Fibroblast of the conjunctiva (primary cell): Measurements from ENCODE around the gene SLIT3.

Experiments used
- DNase-seq: peaks from one replicate; pipeline ENCODE4 v3.0.0-alpha.2; 2010; ENCODE audit warnings: low read depth

The SLIT3 gene

DNA sequence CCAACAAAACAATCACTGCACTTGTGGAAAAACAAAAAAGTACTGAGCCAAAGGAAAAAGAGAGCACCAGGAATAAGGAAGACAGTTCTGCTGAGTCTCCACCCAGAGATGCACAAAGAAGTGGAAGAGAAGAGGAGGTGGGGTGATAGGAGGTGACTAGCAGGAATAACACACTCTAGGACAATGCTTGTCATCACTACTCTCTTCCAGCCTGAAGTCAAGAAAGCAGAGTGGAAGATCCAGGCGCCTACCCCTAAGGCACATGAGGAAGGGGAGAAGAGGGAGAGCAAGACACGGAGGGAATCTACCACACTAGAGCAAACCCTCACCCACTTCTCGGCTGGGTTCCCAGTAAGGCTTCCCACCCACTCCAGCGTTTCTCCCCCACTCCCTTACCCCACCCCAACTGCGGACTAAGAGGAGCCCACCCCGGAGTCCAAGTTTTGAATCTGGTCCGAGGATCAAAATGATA is 1.7 kb downstream of the SLIT3 start:
- DNase-seq: no peak

DNA sequence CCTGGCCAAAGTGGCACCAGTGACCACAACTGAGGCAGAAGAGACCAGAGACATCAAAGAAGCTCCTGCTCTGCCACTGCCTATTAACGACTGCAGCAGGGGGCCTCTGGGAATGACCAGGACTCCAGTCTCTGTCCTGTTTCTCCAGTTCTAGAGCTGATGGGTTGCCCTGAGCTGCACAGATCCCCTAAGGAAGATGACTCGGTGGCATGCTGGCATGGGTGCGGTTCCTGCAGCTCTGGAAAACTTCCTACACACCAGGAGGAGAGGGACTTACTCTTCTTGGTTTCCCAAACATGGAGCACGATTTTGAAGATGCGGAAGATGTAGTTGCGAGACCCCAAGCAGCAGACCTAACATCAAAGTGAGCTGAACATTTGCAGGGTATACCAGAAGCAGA is 2.7 kb downstream of the SLIT3 start:
- DNase-seq: no peak

DNA sequence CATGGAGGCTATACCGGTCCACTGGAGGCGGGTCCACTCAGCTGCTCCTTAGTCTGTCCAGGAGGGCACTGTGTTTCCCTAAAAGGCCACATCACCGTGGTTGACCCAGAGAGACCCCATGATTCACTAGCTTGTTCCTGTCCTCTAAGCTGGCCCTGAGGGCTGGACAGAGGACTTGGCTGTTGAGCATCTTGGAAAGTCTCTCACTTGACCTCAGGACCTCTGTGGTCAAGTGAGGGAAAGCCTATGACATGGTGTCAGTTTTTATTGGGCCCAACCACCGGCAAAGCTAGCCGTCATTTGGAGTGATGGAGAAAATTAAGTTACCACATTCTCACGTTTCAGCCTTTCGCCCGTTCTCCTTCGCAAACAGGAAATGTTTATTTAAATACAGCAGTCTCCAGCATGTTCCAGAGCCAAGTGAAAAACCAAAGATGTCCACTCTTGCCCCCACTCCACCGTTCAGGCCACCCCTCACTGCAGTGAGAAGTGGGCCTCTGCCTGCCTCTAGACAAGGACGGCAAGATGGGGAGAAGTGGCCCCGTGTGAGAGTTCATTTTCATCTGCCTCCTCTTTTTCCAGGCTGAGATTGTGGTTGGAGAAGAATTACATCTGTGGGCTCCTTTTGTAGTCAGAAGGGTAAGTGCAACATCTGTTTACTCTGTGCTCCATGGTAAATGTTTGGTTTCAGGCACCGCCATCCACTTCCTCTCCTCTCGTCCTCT is 4.4 kb downstream of the SLIT3 start:
- DNase-seq: peak; percentile 66

DNA sequence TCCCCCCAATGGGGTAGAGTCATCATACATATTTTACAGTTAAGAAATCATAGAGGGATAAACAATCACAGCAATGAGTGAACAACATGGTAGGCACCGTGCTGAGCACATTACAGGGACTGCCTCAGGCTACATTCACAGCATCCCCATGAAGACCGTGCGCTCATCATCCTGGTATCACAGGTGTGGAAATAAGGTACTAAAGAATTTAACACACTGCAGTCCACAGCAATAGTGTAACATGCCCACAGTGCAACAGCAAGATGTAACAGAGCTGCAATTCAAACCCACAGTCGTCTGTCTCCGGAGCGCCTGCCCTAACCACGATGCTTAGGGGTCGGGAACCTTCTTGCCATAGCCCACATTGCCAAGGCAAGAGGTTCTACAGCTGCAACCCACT is 5.6 kb downstream of the SLIT3 start:
- no peak for DNase-seq

DNA sequence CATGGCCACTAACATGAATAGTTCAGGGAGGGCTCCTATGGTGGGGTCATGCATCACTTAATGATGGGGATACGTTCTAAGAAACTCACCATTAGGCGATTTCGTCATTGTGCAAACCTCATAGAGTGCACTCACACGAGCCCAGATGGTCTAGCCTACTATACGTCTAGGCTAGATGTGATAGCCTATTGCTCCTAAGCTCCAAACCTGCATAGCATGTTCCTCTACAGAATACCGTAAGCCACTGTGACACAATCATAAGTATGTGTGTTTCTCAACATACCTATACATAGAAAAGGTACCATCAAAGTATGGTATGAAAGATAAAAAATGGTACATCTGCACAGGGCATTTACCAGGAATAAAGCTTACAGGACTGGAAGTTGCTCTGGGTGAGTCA is 6.3 kb downstream of the SLIT3 start:
- DNase-seq: no peak

DNA sequence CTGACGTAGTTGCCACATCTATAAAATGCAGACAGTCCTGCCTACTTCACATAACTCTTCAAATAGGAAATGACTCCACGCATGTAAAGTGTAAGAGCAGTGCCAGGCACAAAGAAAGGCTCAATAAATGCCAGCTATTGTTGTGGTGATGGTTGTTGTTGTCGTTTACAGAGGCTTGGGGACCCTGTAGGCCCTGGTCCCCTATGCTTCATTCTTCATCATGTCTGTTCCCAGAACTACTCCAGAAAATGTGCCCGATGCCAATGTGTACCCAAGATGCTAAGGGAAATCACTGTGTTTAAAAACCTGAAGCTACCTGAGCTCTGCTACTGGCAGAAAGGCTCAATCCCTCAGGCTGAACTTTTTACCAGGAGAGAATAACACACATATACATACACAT is 9.1 kb downstream of the SLIT3 start:
- DNase-seq: no peak

DNA sequence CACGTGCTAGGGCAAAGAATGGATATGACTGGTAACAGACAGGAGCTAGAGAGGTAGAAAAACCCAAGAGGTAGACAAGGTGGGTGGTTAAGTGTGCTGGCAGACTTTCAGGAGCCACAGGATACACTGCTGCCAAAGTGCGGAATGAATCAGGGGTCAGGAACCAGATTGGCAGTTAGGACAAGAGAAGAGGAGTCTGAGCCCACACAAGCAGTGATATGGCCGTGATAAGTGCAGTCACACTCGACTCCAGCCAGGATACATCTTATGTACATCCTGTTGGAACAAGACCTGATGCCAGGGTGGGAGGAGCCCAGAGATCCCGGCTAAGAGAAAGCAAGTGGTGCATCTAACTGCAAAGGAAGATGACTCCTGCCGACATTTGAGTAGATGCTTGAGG is 10.0 kb downstream of the SLIT3 start:
- no peak for DNase-seq

DNA sequence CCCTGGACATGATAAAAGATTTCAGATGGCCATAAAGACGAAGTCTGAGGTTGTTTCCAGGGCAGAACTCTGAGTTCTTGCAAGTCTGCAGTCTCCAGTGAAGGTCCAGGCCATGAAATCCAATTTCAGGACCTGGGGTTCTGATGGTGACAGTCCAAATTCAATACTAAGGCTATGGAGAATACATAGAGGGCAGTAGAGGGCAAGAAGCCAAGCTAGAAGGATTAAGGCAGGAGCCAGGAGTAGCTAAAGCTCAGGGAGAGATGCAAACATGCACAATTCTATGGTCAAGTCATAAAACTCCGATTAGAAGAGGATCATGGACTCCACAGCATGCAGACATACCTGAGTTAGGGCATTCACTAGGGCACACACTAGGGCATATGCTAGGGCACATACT is 11.4 kb downstream of the SLIT3 start:
- DNase-seq: no peak

DNA sequence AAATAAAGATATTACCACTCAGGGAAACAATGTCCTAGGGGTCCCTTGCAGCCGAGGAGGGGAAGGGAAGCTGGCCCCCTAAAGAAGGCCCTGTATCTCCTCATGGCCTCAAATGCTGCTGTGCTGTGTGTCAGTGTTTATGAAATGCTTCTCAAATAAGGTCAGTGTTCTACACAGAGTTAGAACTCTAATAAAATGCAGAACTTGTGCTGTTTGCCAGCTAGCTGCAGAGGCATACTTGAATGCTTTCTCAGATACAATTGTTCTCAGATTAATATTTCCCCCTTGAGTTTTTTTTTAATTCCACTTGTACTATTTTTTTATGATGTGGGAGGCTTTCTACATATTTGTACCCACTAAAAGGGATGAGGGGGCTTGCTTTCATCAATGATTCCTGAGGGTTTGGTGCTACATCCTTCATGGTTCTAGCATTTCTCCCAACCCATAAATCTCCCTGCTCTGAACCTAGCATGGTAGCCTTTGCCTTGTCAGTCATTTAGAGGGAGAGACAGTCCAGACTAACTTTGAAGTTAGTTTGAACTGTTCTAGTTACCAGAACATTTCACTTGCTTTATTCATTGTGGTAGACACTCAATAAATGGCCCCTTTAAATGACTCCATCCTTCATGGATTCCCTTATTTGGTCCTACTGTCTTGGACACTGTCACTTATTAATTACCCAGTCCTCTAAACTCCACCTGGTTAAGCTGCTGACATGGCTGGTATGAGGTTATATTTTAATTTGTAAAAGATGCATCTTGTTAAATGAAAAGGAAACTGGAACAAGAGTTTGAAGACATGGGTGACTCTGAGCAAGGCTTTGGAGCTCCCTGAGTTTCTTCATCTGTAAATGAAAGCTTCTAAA is 12.6 kb downstream of the SLIT3 start:
- DNase-seq: no peak

DNA sequence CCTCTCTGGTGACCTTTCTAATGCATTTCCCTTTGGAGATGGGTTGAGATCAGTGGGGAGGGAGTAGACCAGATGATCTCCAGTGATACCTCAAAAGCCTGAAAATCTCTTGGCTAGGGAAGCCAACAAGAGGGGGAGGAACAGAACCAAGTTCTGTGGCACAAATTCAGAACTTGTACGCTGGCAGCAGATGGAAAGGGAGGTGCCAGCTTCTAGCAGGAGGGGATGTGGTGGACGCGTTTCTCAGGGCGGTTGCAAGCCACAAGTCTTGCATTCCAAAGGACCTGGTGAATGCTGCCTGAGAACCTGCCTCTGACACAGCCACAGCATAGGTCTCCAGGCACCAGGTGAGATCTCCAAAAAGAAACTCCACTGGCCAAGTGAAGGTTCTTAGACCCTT is 13.4 kb downstream of the SLIT3 start:
- DNase-seq: no peak

DNA sequence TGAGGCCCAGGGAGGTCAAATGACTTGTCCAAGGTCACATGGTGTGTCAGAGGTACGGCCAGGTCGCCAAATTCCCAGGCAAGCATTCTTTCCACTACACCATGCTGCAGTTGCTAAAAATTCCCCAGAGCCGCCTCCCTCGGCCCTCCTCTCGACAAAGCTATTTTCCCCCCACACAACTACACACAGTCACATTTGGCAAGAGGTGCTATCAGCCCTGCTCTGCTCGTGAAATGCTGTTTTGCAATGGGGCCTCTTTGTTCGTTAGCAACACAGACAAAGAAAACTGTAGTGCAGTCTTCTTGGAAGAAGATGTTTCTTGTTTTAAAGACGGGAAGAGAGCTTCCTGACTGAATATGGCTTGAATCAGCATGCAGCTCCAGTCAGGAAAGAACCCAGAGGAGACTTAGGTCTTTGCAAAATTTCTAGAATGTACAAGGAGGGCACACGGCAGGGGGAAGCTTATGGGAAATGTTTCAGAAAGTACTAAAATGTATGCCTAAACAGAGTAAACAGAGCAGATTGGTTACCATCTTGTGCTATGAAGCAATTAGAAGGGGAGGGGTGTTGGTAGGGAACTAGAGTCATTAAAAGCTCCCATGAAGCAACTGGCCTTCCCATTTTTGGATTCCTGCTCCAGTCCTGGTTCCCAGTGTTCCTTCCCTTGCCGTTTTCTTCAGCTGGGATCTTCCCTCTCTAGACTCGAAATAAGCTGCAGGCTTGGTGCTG is 14.2 kb downstream of the SLIT3 start:
- no peak for DNase-seq

DNA sequence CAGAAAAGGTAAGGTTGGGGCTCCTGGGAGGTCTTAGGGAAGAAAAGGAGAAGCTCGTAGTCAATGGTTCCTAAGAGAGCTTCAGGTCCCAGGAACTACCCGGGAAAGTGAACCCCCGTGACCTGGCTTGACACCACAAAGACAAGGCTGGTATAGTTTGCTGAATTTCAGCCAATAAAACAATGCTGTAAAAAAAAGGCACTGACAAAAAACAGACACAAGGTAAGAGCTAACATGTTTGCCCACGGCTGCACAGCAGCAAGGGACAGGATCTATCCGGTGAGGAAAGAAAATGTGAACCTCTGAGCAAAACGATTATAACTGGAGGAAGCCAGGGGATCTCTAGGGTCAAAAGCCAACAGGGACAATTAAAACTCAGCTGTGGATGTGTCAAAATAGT is 17.1 kb downstream of the SLIT3 start:
- no peak for DNase-seq

DNA sequence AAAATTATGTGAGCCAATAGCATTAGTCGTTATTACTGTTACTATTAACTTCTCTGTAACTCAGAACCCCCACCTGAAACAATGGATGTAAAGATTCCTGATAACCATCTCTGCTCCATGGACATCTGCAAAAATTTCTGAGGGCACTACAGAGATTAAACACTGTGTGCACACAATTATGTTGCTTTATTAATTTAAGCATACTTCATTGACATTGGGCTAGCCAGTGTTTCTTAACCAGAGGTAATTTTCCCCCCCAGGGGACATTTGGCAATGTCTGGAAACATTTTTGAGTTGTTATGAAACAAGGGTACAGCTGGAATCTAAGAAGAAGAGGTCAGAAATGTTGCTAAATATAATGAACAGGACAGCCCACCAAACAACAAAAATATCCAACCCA is 19.3 kb downstream of the SLIT3 start:
- DNase-seq: no peak

DNA sequence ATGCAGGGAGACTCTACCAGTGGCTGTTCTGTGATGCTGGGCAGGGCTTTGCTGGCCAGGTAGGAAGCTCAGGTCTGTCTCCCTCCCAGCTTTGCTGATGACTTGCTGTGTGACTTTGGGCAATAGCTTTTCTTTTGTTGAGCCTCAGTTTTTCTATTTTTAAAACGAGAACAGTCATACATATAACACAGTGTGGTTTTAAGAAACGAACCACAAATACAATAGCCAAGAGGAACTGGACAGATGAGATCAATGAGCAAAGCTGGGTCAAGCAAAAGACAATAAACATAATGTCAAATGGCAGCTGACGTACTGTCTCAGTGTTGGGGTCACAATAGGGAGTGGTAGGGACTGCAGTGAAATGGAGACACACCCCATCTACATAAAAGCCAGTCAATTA is 20.2 kb downstream of the SLIT3 start:
- no peak for DNase-seq

DNA sequence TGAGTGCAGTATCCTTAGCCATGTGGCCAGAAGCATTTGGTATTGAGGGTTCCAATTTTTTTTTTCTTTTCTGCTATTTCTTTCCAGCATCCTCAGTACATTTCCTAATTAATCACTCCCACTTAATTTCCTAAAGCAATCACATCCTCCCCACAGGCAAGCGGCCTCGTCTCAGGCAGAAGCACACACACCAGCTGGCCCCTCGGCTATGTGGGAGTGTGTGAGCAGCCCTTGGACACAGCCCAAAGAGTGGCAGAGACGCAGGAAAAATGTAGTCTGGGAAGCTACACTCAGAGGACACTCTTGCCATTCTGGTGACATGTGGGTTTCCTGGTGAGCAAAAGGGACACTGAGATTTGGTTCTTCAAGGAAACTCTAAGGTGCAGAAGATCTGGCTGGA is 20.7 kb downstream of the SLIT3 start:
- no peak for DNase-seq

DNA sequence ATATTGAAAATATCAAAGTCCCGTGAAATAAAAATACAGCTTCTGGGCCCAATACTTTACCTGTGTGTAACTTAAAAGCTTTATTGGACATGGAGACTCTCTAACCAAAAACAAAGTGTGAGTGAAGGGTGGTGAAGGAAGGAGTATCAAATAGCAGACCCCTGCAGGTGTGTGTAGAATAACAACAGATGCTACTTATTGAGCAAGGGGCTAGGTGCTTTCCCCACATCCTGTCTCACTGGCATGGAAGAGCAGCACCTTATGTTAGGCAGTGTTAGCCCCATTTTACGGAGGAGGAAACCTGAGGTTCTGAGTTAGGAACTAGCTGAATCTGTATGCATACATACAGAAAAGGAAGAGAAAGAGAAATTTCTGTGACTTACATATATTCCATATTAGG is 21.8 kb downstream of the SLIT3 start:
- no peak for DNase-seq

DNA sequence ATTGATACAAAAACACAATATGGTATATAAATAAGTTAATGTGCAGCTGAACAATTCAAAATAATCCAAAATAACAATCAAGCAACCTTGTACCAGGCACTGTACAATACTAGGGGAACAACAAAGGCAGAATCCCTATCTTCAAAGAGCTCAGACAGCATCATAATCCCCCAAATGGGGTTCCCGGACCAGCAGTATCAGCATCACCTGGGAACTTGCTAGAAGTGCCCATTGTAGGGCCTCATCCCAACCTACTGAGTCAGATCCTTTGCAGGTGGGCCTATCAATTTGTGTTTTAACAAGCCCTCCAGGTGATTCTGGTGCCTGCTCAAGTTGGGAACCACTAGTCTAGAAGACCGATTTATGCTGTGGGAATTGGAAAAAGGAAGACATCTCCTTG is 27.1 kb downstream of the SLIT3 start:
- DNase-seq: no peak

DNA sequence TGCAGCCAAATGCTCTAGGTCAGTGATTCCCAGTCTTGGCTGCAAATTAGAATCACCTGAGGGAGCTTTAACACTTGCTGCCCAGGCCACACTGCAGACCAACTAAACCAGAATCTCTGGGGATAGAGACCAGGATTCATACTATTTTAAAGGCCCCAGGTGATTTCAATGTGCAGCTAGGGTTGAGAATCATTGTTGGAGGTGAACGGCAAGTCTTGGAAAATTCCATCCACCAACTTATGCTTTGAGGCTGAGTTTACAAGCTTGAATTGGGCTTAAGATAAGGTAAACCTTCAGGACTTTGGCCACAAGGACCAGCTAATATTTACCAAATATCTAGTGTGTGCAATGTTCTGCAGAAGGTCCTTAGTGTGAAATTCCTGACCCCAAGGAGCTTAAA is 27.5 kb downstream of the SLIT3 start:
- no peak for DNase-seq

DNA sequence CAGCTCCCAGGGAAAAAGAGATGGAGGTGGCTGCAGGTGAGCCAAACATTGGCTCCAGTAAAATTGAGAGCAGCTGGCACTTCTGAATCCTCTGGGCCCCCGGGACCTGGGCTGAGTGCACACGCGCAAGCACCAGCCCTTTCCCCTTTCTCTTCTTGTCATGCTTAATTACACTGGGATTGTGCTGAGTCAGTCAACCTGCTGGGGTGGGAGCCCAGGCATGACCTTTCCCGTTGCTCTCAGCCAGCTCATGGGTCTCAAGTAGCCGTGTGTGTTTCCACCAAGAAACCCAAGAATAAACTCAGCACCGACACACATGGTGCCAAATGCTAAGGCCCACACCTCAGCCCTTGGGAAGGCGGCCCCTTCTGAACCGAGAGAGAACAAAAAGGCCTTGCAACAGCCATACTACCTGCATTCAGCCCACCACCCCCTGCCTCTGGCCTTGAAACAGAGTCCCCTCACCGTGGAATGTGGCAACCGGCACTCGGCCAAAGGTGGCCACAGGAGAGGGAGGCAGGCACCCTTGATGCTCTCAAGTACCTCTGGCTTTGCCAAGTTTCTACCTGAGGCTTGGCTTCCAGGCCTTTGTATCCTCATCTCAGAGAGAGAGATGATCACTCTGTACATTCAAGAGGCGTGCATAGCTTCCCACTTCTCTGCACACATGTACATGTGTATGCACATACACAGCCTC is 28.1 kb downstream of the SLIT3 start:
- DNase-seq: no peak

DNA sequence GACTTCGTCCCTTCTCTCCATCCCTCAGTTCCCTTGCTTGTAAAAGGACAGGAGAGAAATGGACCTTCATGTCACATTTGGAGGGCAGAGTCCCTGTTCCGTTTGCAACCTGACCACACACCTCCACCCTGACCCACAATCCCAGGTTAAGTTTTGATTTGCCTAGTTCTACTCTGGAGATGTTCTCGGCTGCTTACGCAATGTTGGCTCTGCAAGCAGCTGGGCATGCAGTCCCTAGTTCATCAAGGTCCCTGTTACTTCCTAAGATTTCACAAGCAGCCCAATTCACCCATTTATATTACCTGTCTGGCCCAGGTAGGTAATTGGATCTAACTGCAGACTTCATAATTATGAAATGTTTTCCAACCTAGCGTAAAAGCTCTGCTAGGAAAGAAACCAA is 28.8 kb downstream of the SLIT3 start:
- DNase-seq: no peak

DNA sequence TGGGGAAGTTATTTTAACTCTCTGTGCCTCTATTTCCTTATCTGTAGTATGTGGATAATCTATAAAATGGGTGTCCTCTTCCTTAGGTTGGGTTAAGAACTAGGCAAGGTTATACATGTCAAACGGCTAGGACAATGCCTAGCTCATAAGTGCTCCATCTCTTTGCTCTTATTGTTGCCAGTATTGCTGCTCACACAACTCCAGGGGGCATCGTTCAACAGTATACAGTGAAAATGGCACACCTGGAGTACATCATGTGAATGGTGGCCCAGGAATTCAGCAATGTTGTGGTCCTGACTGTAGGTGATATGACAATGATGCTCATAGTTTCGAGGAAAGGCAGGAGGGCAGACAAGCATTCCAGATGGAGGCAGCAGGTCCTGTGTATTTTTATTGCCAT is 30.1 kb downstream of the SLIT3 start:
- DNase-seq: no peak

DNA sequence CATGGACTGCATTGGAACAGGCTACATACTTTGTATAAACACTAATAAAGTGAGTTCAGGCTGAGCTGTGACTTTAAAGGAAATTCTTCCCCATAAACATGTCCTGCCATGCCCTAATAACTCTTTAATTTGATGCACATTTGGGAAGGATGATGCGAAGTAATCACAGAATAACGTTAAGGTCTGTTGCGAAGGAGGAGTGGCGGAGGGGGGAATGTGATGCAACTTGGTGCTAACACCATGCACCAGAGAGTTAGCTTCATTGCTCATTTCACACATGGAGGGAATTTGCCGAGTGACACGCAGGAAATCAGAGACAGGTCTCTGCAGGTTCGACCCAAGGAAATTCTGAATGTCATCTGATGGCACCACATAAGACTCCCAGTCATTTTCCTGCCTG is 32.9 kb downstream of the SLIT3 start:
- peak; percentile 85 for DNase-seq
